ENCODE results near the gene PTRH2. TPM values are rescaled to one million over a fixed set of nuclear protein-coding genes. Genes with fewer than 3 reads are reported as not detected.

PTRH2 gene
- total RNA-seq, 4 donors from 2014 or later = 14.5 to 33.7 (median 20.0) TPM

GRCh38 chr17:59651346-59651745 lies 55.9 kb downstream of the PTRH2 start:
- intact Hi-C loops (cut with DNase I; ENCODE audit: low total_unique reads) (no loop called here), in situ Hi-C loops (cut with MboI; ENCODE audit: low pct_ligation_motif_present in 1 of 4, low pct_unique_long_range_greater_than_20kb in 1 of 4, low sequenced_read_pairs in 3 of 4) (no loop called here)
- Histone ChIP-seq H3K4me3 (no peak overlapping the region), H3K27ac (no peak overlapping the region), H3K36me3 (peaks cover 0 to 70% (median 29%) of the 10 kb centered on the region in 4 donors), H3K27me3 (no peaks in the 10 kb centered on the region), H3K9me3 (peaks cover 0 to 4% of the 10 kb centered on the region in 2 donors), H3K4me1 (no peaks in the 10 kb centered on the region)
- DNase-seq = no peak
- TF ChIP-seq EP300 (IDR thresholded peaks at IDR 0.05; ENCODE audit: low read depth) = no peak
- TF ChIP-seq POLR2AphosphoS5 (IDR thresholded peaks at IDR 0.05) = no peak
- TF ChIP-seq POLR2A (IDR thresholded peaks at IDR 0.05) = no peak
- no peak for TF ChIP-seq CTCF (IDR thresholded peaks at IDR 0.05)

GRCh38 chr17:59650642-59651041 lies 56.6 kb downstream of the PTRH2 start:
- Histone ChIP-seq H3K4me3 (no peak overlapping the region), H3K27me3 (no peaks in the 10 kb centered on the region), H3K36me3 (peaks cover 0 to 63% (median 25%) of the 10 kb centered on the region in 4 donors), H3K4me1 (no peaks in the 10 kb centered on the region), H3K27ac (no peak overlapping the region), H3K9me3 (peaks cover 0 to 4% of the 10 kb centered on the region in 2 donors)
- in situ Hi-C loops (cut with MboI; ENCODE audit: low pct_ligation_motif_present in 1 of 4, low pct_unique_long_range_greater_than_20kb in 1 of 4, low sequenced_read_pairs in 3 of 4) (no loop called here), intact Hi-C loops (cut with DNase I; ENCODE audit: low total_unique reads) (no loop called here)
- TF ChIP-seq EP300 (IDR thresholded peaks at IDR 0.05; ENCODE audit: low read depth) (no peak), POLR2AphosphoS5 (IDR thresholded peaks at IDR 0.05) (no peak), CTCF (IDR thresholded peaks at IDR 0.05) (no peak), POLR2A (IDR thresholded peaks at IDR 0.05) (no peak)
- WGBS, 2 donors (ENCODE audit: low coverage in 1 of 2) = 50 to 97% methylated on average over 1 of the region's 1 CpG
- DNase-seq = no peak

GRCh38 chr17:59649886-59650285 lies 57.3 kb downstream of the PTRH2 start:
- TF ChIP-seq EP300 (IDR thresholded peaks at IDR 0.05; ENCODE audit: low read depth) = no peak
- TF ChIP-seq POLR2A (IDR thresholded peaks at IDR 0.05) = no peak
- no peak for TF ChIP-seq CTCF (IDR thresholded peaks at IDR 0.05)
- no peak for TF ChIP-seq POLR2AphosphoS5 (IDR thresholded peaks at IDR 0.05)

More at GRCh38 chr17:59649886-59650285, 57.3 kb downstream of the PTRH2 start:
- H3K27ac ChIP-seq = no peak overlapping the region
- H3K4me3 ChIP-seq = no peak overlapping the region
- peaks cover 0 to 56% (median 21%) of the 10 kb centered on the region in 4 donors for H3K36me3 ChIP-seq
- intact Hi-C loops (cut with DNase I; ENCODE audit: low total_unique reads) = no loop called here
- peaks cover 0 to 4% of the 10 kb centered on the region in 2 donors for H3K9me3 ChIP-seq
- no peaks in the 10 kb centered on the region for H3K27me3 ChIP-seq
- no peak for DNase-seq
- in situ Hi-C loops (cut with MboI; ENCODE audit: low pct_ligation_motif_present in 1 of 4, low pct_unique_long_range_greater_than_20kb in 1 of 4, low sequenced_read_pairs in 3 of 4) = no loop called here
- no peaks in the 10 kb centered on the region for H3K4me1 ChIP-seq

Other genes with a start within 250 kb of the PTRH2 start
- gene DHX40, start 141.8 kb downstream of the PTRH2 start, total RNA-seq = 10 to 100 TPM in 2 of 4 donors, 1 to 10 TPM in 2; 6.0 to 30.2 (median 15.2) TPM
- 100 to 1,000 TPM; 165 to 283 (median 242) TPM for gene CLTC, start 87.5 kb downstream of the PTRH2 start, total RNA-seq
- 100 to 1,000 TPM; 136 to 547 (median 339) TPM for gene VMP1, start 224 bp upstream of the PTRH2 start, total RNA-seq
- 10 to 100 TPM in 1 of 4 donors, 1 to 10 TPM in 2, under 1 TPM in 1; 0.80 to 13.3 (median 4.1) TPM for gene TUBD1, start 185.5 kb upstream of the PTRH2 start, total RNA-seq
- 10 to 100 TPM; 18.3 to 51.3 (median 28.1) TPM for gene RPS6KB1, start 185.7 kb upstream of the PTRH2 start, total RNA-seq

Data from transverse colon (tissue), 4 donors.